Activated CD4-positive, alpha-beta T cell treated with anti-CD3 and anti-CD28 coated beads for 24 hours (primary cell): ENCODE data around the gene COMT.

Source experiments
- DNase-seq, 2 donors: peaks; one replicate each; pipeline ENCODE4 v3.0.0-alpha.2; 2020; ENCODE audit warnings: low read depth in 2 of 2

The COMT gene

GRCh38 chr22:19981961-19982920 lies 40.7 kb downstream of the COMT start:
- DNase-seq, result no peak

- DNase-seq, result no peak
Observed at GRCh38 chr22:19982991-19983578, 41.5 kb downstream of the COMT start.

GRCh38 chr22:19983741-19984140 lies 42.2 kb downstream of the COMT start:
- no peak for DNase-seq

GRCh38 chr22:19984201-19984753 lies 42.7 kb downstream of the COMT start:
- DNase-seq, result no peak

- DNase-seq, result no peak
Observed at GRCh38 chr22:19984851-19985811, 43.6 kb downstream of the COMT start.

- DNase-seq, result no peak
Observed at GRCh38 chr22:19986011-19986409, 44.4 kb downstream of the COMT start.

- peak; percentile 28 to 41 for DNase-seq
Observed at GRCh38 chr22:19986410-19987341, 45.1 kb downstream of the COMT start.

- DNase-seq, result no peak
Observed at GRCh38 chr22:19987394-19988306, 46.1 kb downstream of the COMT start.

- no peak for DNase-seq
Observed at GRCh38 chr22:19988331-19988808, 46.8 kb downstream of the COMT start.

- no peak for DNase-seq
Observed at GRCh38 chr22:19988965-19989724, 47.6 kb downstream of the COMT start.

- no peak for DNase-seq
Observed at GRCh38 chr22:19989725-19990067, 48.1 kb downstream of the COMT start.

- no peak for DNase-seq
Observed at GRCh38 chr22:19990188-19990587, 48.6 kb downstream of the COMT start.

- no peak for DNase-seq
Observed at GRCh38 chr22:19990609-19991394, 49.2 kb downstream of the COMT start.

- no peak for DNase-seq
Observed at GRCh38 chr22:19991395-19991644, 49.7 kb downstream of the COMT start.

GRCh38 chr22:19991645-19992451 lies 50.3 kb downstream of the COMT start:
- DNase-seq, result no peak

GRCh38 chr22:19992481-19992911 lies 50.9 kb downstream of the COMT start:
- no peak for DNase-seq

- no peak for DNase-seq
Observed at GRCh38 chr22:19992921-19993355, 51.4 kb downstream of the COMT start.
